HepG2 (cell line): ENCODE measurements around the gene GADD45G. TPM values are rescaled to one million over a fixed set of nuclear protein-coding genes. Genes with fewer than 3 reads are reported as not detected.

Experiments used
- ATAC-seq: fragments of 200-7000 bp; cut with Tn5 transposase; 3 replicates; pipeline ENCODE4 v1.9.1; 2020; ENCODE audit warnings: mild to moderate bottlenecking, moderate library complexity
- BruUV-seq: library from RNA; stranded (reverse); fragments of 400-500 nt; replicated peaks from 2 replicates; lab custom pipeline; 2021; lab: Mats Ljungman, UMichigan
- CTCF ChIA-PET: fragments of 300-600 bp; formaldehyde crosslinking; extraction: SDS; loops from one replicate; lab custom pipeline; 2021; ENCODE audit warnings: low total read pairs, inconsistent platforms, low intra/inter-chr PET ratio; lab: Yijun Ruan, JAX
- POLR2A ChIA-PET: fragments of 350-600 bp; sonication (Branson Sonifier 250); formaldehyde crosslinking; loops from one replicate; lab custom pipeline; 2020; ENCODE audit warnings: antibody characterized with exemption, inconsistent platforms; lab: Yijun Ruan, JAX
- DNase-seq: peaks from one replicate; pipeline ENCODE4 v3.0.0-alpha.2; 2015; ENCODE audit warnings: low spot score
- FAIRE-seq: peaks from 3 replicates; lab custom pipeline; 2011; peaks lifted over from hg19 to GRCh38; lab: Jason Lieb, UNC
- H2AFZ ChIP-seq: one replicate; pipeline ENCODE4 v1.6.1; 2011; ENCODE audit warnings: low read length, inconsistent platforms
- H3K27ac ChIP-seq: fragments of 300-600 bp; 3 replicates; pipeline ENCODE4 v1.8.0; 2011; ENCODE audit warnings: mixed run types, mild to moderate bottlenecking, mixed read lengths, low read length, inconsistent platforms; ENCODE audit not compliant: insufficient read depth; ENCODE audit errors: extremely low read length
- H3K27me3 ChIP-seq, 2 experiments: fragments of 200-600 bp in 1 of 2; 2 replicates in 1 of 2; 3 replicates in 1 of 2; pipeline versions ENCODE4 v1.6.0 to v1.8.0; 2011; ENCODE audit warnings: low read length in 2 of 2, mild to moderate bottlenecking in 2 of 2, moderate library complexity in 2 of 2, inconsistent platforms in 1 of 2; ENCODE audit not compliant: insufficient read depth in 2 of 2, control insufficient read depth in 1 of 2
- H3K36me3 ChIP-seq, 2 experiments: fragments of 200-600 bp in 1 of 2; replicated peaks in 1 of 2; 2 replicates in 1 of 2; 3 replicates in 1 of 2; pipeline versions ENCODE4 v1.5.1 to v1.8.0; 2011; ENCODE audit warnings: low read length in 2 of 2, inconsistent platforms in 1 of 2; ENCODE audit not compliant: insufficient read depth in 2 of 2, control insufficient read depth in 1 of 2
- H3K4me1 ChIP-seq: 2 replicates; pipeline ENCODE4 v1.5.1; 2012; ENCODE audit warnings: low read length, inconsistent platforms; ENCODE audit not compliant: insufficient read depth
- H3K4me2 ChIP-seq: 2 replicates; pipeline ENCODE4 v1.6.0; 2011; ENCODE audit warnings: low read depth, low read length, inconsistent platforms
- H3K4me3 ChIP-seq, 3 experiments: fragments of 200-600 bp in 1 of 3; sonication (generic), shearing (Covaris generic) in 1 of 3; replicated peaks in 1 of 3; 2 replicates each; pipeline ENCODE4 v1.5.1; 2011 to 2016; ENCODE audit warnings: low read length in 3 of 3, inconsistent platforms in 2 of 3, low read depth in 2 of 3, mild to moderate bottlenecking in 2 of 3, control low read depth in 1 of 3, mixed read lengths in 1 of 3; ENCODE audit not compliant: insufficient read depth in 1 of 3
- H3K79me2 ChIP-seq: one replicate; pipeline ENCODE4 v1.6.1; 2011; ENCODE audit warnings: low read length, inconsistent platforms; ENCODE audit not compliant: insufficient read depth
- H3K9ac ChIP-seq: 2 replicates; pipeline ENCODE4 v1.6.0; 2011; ENCODE audit warnings: mild to moderate bottlenecking, low read depth, low read length, inconsistent platforms; ENCODE audit not compliant: insufficient read depth
- H3K9me3 ChIP-seq: 2 replicates; pipeline ENCODE4 v1.5.1; 2012; ENCODE audit warnings: mild to moderate bottlenecking, low read length
- H4K20me1 ChIP-seq: 2 replicates; pipeline ENCODE4 v1.6.0; 2011; ENCODE audit warnings: inconsistent platforms, mild to moderate bottlenecking, low read length, moderate library complexity; ENCODE audit not compliant: insufficient read depth
- IRF1 ChIP-seq: sonication (generic); formaldehyde crosslinking; IDR thresholded peaks from 2 replicates; pipeline ENCODE4 v1.4.0; 2020; ENCODE audit warnings: low read depth, mild to moderate bottlenecking, missing genetic modification reagents
- KLF15 ChIP-seq: sonication (generic); formaldehyde crosslinking; IDR thresholded peaks from 2 replicates; pipeline ENCODE4 v1.8.1; 2023; ENCODE audit warnings: borderline replicate concordance, mild to moderate bottlenecking, inconsistent platforms, missing genetic modification reagents, mixed read lengths
- RXRA ChIP-seq: sonication (generic); formaldehyde crosslinking; IDR thresholded peaks from 2 replicates; pipeline ENCODE4 v1.5.1; 2020; ENCODE audit warnings: missing genetic modification reagents
- TCF12 ChIP-seq, 2 experiments: fragments of 450-650 bp in 1 of 2; sonication (generic) in 1 of 2; formaldehyde crosslinking in 1 of 2; IDR thresholded peaks; 2 replicates each; pipeline versions ENCODE4 v1.6.1 to v1.8.0; 2017 to 2022; ENCODE audit warnings: antibody characterized with exemption in 1 of 2, mild to moderate bottlenecking in 1 of 2, missing genetic modification reagents in 1 of 2, moderate library complexity in 1 of 2
- U2AF2 ChIP-seq: fragments of 200-400 bp; formaldehyde crosslinking; IDR thresholded peaks from 2 replicates; pipeline ENCODE4 v1.6.1; 2017; ENCODE audit warnings: low read depth, mild to moderate bottlenecking, low read length
- ZBTB34 ChIP-seq: sonication (generic); formaldehyde crosslinking; IDR thresholded peaks from 2 replicates; pipeline ENCODE4 v1.8.0; 2022; ENCODE audit warnings: mild to moderate bottlenecking, missing genetic modification reagents
- ZNF20 ChIP-seq: sonication (generic); formaldehyde crosslinking; IDR thresholded peaks from 2 replicates; pipeline ENCODE4 v1.4.0; 2020; ENCODE audit warnings: mild to moderate bottlenecking, moderate library complexity, missing genetic modification reagents
- ZNF629 ChIP-seq: sonication (generic); formaldehyde crosslinking; conservative IDR thresholded peaks from 2 replicates; pipeline ENCODE4 v1.5.0; 2020; ENCODE audit warnings: missing genetic modification reagents
- WGBS: methylation state at CpG from one replicate; pipeline ENCODE4 v1.1.6; 2017; ENCODE audit warnings: low lambda C conversion rate; 5-methylcytosine and 5-hydroxymethylcytosine counted together
- in situ Hi-C: cut with HindIII; loops from 2 replicates; pipeline ENCODE4 v1.10.0; 2017; ENCODE audit warnings: low pct_unique_long_range_greater_than_20kb; ENCODE audit not compliant: extremely low pct_ligation_motif_present
- intact Hi-C: fragments of 100-400 bp; cut with micrococcal nuclease; formaldehyde crosslinking; loops from one replicate; pipeline ENCODE4 v1.10.0; 2022; ENCODE audit not compliant: unreplicated experiment
- polyA plus RNA-seq, 8 experiments: library from polyadenylated mRNA; depleted of rRNA in 3 of 8; stranded (reverse) in 7 of 8; unstranded in 1 of 8; fragments of >200 nt; fragmentation: Illumina TruSeq in 4 of 8; extraction: Trizol in 4 of 8; gene quantifications; 2 replicates each; pipeline versions ENCODE4 v1.2.1 to v1.2.3, GENCODE V29; 2011 to 2016; ENCODE audit warnings: low read depth in 4 of 8, missing spikeins in 1 of 8, mixed read lengths in 1 of 8; ENCODE audit not compliant: insufficient read depth in 1 of 8
- total RNA-seq, 5 experiments: library from RNA; depleted of rRNA; stranded (reverse); fragments of >200 nt; fragmentation: Illumina TruSeq; extraction: Trizol; gene quantifications; 2 replicates each; pipeline ENCODE4 v1.2.3, GENCODE V29; 2016; ENCODE audit warnings: low read depth in 1 of 5

GADD45G gene
- total and polyA plus RNA-seq, 2 of the 13 experiments (the other 11 are each of a cell fraction or from before 2014, with no cell fraction given) = not detected

- DNase-seq (no peak), FAIRE-seq (no peak), ATAC-seq (no peak)
- BruUV-seq = no TSS peak
- H3K4me1 ChIP-seq = peaks cover 14% of the 10 kb centered on the region
- CTCF ChIA-PET = no interaction called here
- 9% methylated on average over 3 of the region's 3 CpGs for WGBS
- intact Hi-C loops = no loop called here
- no peak overlapping the region for H3K4me2 ChIP-seq
- peaks cover 0 to 3% of the 10 kb centered on the region in 2 experiments; a peak in 2 of 5 replicates for H3K27me3 ChIP-seq
- POLR2A ChIA-PET = no interaction called here
- TF ChIP-seq U2AF2 = no peak
- TF ChIP-seq ZNF20 = no peak
- no peak for TF ChIP-seq KLF15
- TF ChIP-seq ZNF629 (CRISPR knock-in tag) = no peak
- TF ChIP-seq IRF1 (CRISPR knock-in tag) = no peak
- no peak for TF ChIP-seq ZBTB34
- no peak for TF ChIP-seq RXRA (CRISPR knock-in tag)
- TF ChIP-seq TCF12 (IDR thresholded peaks at IDR 0.05) = no peak
- TF ChIP-seq TCF12 (CRISPR knock-in tag; IDR thresholded peaks at IDR 0.05) = no peak
- TF ChIP-seq, all 625 proteins: peak for 0
- H3K4me3 ChIP-seq = no peak overlapping the region
- no peak overlapping the region for H3K27ac ChIP-seq
- H3K79me2 ChIP-seq = no peaks in the 10 kb centered on the region
- H4K20me1 ChIP-seq = no peaks in the 10 kb centered on the region
- no peak overlapping the region for H3K9ac ChIP-seq
- in situ Hi-C loops = loop anchor here (10.0 kb wide), 1 partner anchor 1279 kb away; no protein-coding TSS in a partner anchor
- H2AFZ ChIP-seq = no peak overlapping the region
- no peaks in the 10 kb centered on the region for H3K9me3 ChIP-seq
- H3K36me3 ChIP-seq = no peaks in the 10 kb centered on the region
Observed at GRCh38 chr9:89595646-89596045, 9.2 kb upstream of the GADD45G start.
